ENCODE measurements around the gene TMEM106C. TPM values are rescaled to one million over a fixed set of nuclear protein-coding genes. Genes with fewer than 3 reads are reported as not detected.

Gene TMEM106C
- total and polyA plus RNA-seq, 4 donors, result 16.2 to 57.8 (median 25.2) TPM

GRCh38 chr12:47980197-47980596 is 16.8 kb downstream of the TMEM106C start:
- WGBS, result 95% methylated on average over 7 of the region's 7 CpGs
- H3K4me1 ChIP-seq (ENCODE audit: control insufficient read depth in 4 of 4, insufficient read depth in 4 of 4, low read length in 3 of 4), result no peaks in the 10 kb centered on the region
- DNase-seq (ENCODE audit: low spot score), result no peak
- no peak overlapping the region for H3K4me3 ChIP-seq (ENCODE audit: low read depth in 1 of 3, low read length in 3 of 3)
- no peak for TF ChIP-seq FOXA1 (IDR thresholded peaks at IDR 0.05)
- TF ChIP-seq NR2F2 (IDR thresholded peaks at IDR 0.05), result no peak
- TF ChIP-seq, protein P1, sequence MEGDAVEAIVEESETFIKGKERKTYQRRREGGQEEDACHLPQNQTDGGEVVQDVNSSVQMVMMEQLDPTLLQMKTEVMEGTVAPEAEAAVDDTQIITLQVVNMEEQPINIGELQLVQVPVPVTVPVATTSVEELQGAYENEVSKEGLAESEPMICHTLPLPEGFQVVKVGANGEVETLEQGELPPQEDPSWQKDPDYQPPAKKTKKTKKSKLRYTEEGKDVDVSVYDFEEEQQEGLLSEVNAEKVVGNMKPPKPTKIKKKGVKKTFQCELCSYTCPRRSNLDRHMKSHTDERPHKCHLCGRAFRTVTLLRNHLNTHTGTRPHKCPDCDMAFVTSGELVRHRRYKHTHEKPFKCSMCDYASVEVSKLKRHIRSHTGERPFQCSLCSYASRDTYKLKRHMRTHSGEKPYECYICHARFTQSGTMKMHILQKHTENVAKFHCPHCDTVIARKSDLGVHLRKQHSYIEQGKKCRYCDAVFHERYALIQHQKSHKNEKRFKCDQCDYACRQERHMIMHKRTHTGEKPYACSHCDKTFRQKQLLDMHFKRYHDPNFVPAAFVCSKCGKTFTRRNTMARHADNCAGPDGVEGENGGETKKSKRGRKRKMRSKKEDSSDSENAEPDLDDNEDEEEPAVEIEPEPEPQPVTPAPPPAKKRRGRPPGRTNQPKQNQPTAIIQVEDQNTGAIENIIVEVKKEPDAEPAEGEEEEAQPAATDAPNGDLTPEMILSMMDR (IDR thresholded peaks at IDR 0.05; ENCODE audit: low read depth, low read length, missing input control), result no peak
- TF ChIP-seq EGR1 (IDR thresholded peaks at IDR 0.05; ENCODE audit: low read depth in 2 of 2), result no peak
- H3K27me3 ChIP-seq (ENCODE audit: control insufficient read depth in 4 of 4, insufficient read depth in 4 of 4, low read length in 3 of 4), result no peaks in the 10 kb centered on the region
- H3K27ac ChIP-seq (ENCODE audit: low read depth in 1 of 2, low read length in 2 of 2), result no peak overlapping the region
- H3K36me3 ChIP-seq (ENCODE audit: control insufficient read depth in 4 of 4, insufficient read depth in 3 of 4, low read depth in 1 of 4, low read length in 3 of 4), result no peaks in the 10 kb centered on the region
- H3K9me3 ChIP-seq (ENCODE audit: control insufficient read depth in 4 of 4, low read length in 3 of 4), result no peaks in the 10 kb centered on the region
- H3K9ac ChIP-seq (ENCODE audit: low read depth in 1 of 2, low read length in 2 of 2), result no peak overlapping the region

GRCh38 chr12:47980779-47981495 is 17.5 kb downstream of the TMEM106C start:
- no peak for DNase-seq (ENCODE audit: low spot score)
- Histone ChIP-seq H3K27ac (ENCODE audit: low read depth in 1 of 2, low read length in 2 of 2) (no peak overlapping the region), H3K4me3 (ENCODE audit: low read depth in 1 of 3, low read length in 3 of 3) (no peak overlapping the region), H3K27me3 (ENCODE audit: control insufficient read depth in 4 of 4, insufficient read depth in 4 of 4, low read length in 3 of 4) (no peaks in the 10 kb centered on the region), H3K9me3 (ENCODE audit: control insufficient read depth in 4 of 4, low read length in 3 of 4) (no peaks in the 10 kb centered on the region), H3K36me3 (ENCODE audit: control insufficient read depth in 4 of 4, insufficient read depth in 3 of 4, low read depth in 1 of 4, low read length in 3 of 4) (no peaks in the 10 kb centered on the region), H3K4me1 (ENCODE audit: control insufficient read depth in 4 of 4, insufficient read depth in 4 of 4, low read length in 3 of 4) (no peaks in the 10 kb centered on the region), H3K9ac (ENCODE audit: low read depth in 1 of 2, low read length in 2 of 2) (no peak overlapping the region)
- 86% methylated on average over 17 of the region's 17 CpGs for WGBS
- no peak for TF ChIP-seq SP1 (IDR thresholded peaks at IDR 0.05)
- TF ChIP-seq TAF1 (conservative IDR thresholded peaks at IDR 0.05), result no peak
- no peak for TF ChIP-seq JUND (IDR thresholded peaks at IDR 0.05)
- no peak for TF ChIP-seq NR2F2 (IDR thresholded peaks at IDR 0.05)
- TF ChIP-seq, protein P2, sequence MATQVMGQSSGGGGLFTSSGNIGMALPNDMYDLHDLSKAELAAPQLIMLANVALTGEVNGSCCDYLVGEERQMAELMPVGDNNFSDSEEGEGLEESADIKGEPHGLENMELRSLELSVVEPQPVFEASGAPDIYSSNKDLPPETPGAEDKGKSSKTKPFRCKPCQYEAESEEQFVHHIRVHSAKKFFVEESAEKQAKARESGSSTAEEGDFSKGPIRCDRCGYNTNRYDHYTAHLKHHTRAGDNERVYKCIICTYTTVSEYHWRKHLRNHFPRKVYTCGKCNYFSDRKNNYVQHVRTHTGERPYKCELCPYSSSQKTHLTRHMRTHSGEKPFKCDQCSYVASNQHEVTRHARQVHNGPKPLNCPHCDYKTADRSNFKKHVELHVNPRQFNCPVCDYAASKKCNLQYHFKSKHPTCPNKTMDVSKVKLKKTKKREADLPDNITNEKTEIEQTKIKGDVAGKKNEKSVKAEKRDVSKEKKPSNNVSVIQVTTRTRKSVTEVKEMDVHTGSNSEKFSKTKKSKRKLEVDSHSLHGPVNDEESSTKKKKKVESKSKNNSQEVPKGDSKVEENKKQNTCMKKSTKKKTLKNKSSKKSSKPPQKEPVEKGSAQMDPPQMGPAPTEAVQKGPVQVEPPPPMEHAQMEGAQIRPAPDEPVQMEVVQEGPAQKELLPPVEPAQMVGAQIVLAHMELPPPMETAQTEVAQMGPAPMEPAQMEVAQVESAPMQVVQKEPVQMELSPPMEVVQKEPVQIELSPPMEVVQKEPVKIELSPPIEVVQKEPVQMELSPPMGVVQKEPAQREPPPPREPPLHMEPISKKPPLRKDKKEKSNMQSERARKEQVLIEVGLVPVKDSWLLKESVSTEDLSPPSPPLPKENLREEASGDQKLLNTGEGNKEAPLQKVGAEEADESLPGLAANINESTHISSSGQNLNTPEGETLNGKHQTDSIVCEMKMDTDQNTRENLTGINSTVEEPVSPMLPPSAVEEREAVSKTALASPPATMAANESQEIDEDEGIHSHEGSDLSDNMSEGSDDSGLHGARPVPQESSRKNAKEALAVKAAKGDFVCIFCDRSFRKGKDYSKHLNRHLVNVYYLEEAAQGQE (IDR thresholded peaks at IDR 0.05), result no peak
- TF ChIP-seq HNF4G (IDR thresholded peaks at IDR 0.05), result no peak
- TF ChIP-seq GABPA (IDR thresholded peaks at IDR 0.05 in 1 of 2, conservative IDR thresholded peaks at IDR 0.05 in 1 of 2), result no peak
- no peak for TF ChIP-seq YY1 (IDR thresholded peaks at IDR 0.05)
- no peak for TF ChIP-seq FOXA1 (IDR thresholded peaks at IDR 0.05)
- TF ChIP-seq, protein P1 (IDR thresholded peaks at IDR 0.05; ENCODE audit: low read depth, low read length, missing input control), result no peak
- TF ChIP-seq RXRA (IDR thresholded peaks at IDR 0.05), result no peak
- TF ChIP-seq, protein P3, sequence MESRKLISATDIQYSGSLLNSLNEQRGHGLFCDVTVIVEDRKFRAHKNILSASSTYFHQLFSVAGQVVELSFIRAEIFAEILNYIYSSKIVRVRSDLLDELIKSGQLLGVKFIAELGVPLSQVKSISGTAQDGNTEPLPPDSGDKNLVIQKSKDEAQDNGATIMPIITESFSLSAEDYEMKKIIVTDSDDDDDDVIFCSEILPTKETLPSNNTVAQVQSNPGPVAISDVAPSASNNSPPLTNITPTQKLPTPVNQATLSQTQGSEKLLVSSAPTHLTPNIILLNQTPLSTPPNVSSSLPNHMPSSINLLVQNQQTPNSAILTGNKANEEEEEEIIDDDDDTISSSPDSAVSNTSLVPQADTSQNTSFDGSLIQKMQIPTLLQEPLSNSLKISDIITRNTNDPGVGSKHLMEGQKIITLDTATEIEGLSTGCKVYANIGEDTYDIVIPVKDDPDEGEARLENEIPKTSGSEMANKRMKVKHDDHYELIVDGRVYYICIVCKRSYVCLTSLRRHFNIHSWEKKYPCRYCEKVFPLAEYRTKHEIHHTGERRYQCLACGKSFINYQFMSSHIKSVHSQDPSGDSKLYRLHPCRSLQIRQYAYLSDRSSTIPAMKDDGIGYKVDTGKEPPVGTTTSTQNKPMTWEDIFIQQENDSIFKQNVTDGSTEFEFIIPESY (IDR thresholded peaks at IDR 0.05), result no peak
- TF ChIP-seq, protein P4, sequence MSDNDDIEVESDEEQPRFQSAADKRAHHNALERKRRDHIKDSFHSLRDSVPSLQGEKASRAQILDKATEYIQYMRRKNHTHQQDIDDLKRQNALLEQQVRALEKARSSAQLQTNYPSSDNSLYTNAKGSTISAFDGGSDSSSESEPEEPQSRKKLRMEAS (IDR thresholded peaks at IDR 0.05), result no peak
- TF ChIP-seq EGR1 (IDR thresholded peaks at IDR 0.05; ENCODE audit: low read depth in 2 of 2), result no peak
- TF ChIP-seq, protein P5, sequence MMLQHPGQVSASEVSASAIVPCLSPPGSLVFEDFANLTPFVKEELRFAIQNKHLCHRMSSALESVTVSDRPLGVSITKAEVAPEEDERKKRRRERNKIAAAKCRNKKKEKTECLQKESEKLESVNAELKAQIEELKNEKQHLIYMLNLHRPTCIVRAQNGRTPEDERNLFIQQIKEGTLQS (IDR thresholded peaks at IDR 0.05), result no peak
- no peak for TF ChIP-seq RAD21 (IDR thresholded peaks at IDR 0.05)

Measured in liver (tissue), 9 donors.